SH-SY5Y (cell line): ENCODE results near the gene SND1.

Source experiments
- GATA2 ChIP-seq: IDR thresholded peaks from 2 replicates; pipeline ENCODE4 v1.6.1; 2011; ENCODE audit warnings: mild to moderate bottlenecking, low read depth, low read length
- GATA3 ChIP-seq: IDR thresholded peaks from 2 replicates; pipeline ENCODE4 v1.6.1; 2011; ENCODE audit warnings: low read depth, mild to moderate bottlenecking, low read length, moderate library complexity

GRCh38 chr7:127705461-127705959, 53.5 kb downstream of the SND1 start:
- TF ChIP-seq GATA2 = no peak
- TF ChIP-seq GATA3 = no peak
